ENCODE data around the gene PCARE.

PCARE gene

DNA sequence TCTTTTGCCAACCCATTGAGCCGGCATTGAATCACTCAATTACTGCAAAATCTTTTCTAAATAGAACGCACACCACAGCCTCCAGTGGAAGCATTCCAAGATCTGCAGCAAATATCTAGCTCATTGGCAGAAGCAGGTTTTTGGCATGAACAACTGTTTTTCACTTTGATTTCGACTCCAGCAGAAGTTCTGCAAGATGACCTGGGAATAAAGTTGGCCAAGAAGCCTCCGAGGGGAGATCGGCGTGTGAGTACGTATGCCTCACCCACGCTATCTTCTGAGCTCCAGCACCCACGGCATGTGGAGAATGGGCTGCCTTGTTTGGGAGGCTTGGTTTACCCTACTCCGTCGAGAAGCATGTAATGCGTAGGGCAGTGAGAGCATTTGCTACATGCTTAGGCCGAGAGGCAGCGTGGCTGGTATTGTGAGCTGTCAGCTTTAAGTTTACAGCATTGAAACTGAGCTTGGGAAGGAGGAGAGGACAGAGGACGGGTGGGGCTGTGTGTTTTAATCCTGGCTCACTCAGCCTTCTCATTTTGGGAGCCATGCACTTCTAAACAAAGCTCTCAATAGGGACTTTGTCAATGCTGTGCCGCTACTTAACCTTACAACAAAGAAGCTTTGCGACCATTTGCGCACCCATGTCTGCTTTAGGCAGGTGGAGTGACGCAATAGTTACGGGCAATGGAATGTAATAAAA lies 10.5 kb downstream of the PCARE start:
- DNase-seq (ENCODE audit: low read depth in 2 of 2, low spot score in 1 of 2): no peak

DNA sequence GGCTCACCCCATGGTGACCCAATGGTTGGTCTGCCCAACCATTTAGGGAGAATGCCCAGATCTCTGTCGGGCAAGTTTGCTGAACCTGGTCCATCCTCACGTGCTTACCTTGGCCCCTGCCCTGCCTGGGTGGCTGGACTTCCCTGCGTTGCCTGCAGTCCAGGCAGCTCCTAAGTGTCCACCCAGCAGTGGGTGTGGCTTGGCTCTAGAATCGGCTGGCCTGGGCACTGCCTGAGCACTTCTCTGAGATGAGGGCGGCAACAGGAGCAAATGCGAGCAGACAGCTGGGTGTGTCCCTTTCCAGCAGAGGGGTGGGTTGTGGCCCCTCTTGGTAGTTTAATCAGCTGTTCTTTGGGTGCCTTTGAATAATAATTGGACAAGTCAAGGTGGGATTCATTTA lies 11.3 kb downstream of the PCARE start:
- no peak for DNase-seq (ENCODE audit: low read depth in 2 of 2, low spot score in 1 of 2)

- DNase-seq (ENCODE audit: low read depth in 2 of 2, low spot score in 1 of 2): no peak
Measured at GRCh38 chr2:29062371-29062770, 12.0 kb downstream of the PCARE start.

DNA sequence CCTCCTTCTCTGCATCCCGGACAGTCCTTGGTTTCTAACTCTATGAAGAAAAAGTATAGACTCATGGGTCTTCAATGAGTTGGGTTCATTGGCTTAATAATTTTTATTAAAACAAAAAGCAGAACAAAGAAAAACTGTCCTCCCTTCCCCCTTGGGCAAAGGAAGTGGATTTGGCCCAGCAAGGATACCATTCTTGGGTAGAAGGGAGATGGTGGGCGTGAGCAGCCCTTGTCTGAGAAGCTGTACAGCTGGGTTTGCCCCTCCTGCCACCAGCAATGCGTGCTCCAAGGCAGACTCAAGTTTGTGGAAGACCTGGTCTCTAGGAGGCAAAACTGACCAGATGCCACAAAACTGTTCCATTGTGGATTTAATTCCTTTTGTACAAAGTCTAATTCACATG lies 12.7 kb downstream of the PCARE start:
- DNase-seq (ENCODE audit: low read depth in 2 of 2, low spot score in 1 of 2): no peak

DNA sequence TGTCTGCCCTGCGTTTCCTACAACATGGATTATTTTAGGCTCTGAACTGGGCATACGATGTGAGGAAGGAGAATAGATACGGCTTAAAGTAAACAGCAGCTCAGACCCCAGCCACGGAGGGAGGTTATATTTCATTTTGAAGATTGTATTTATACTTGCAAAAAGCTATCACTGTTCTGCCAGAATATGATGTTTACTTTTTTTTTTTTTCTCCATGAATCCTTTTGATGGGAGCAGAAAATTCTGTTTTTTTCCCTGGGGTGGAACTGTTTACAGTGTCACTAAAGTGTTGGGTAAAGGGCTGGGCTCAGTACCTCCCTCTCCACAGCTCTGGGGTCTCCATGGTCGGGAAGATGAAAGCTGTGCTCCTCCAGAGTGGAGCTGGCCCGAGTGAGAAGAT lies 13.1 kb downstream of the PCARE start:
- no peak for DNase-seq (ENCODE audit: low read depth in 2 of 2, low spot score in 1 of 2)

GRCh38 chr2:29060441-29060840 lies 13.9 kb downstream of the PCARE start:
- no peak for DNase-seq (ENCODE audit: low read depth in 2 of 2, low spot score in 1 of 2)

DNA sequence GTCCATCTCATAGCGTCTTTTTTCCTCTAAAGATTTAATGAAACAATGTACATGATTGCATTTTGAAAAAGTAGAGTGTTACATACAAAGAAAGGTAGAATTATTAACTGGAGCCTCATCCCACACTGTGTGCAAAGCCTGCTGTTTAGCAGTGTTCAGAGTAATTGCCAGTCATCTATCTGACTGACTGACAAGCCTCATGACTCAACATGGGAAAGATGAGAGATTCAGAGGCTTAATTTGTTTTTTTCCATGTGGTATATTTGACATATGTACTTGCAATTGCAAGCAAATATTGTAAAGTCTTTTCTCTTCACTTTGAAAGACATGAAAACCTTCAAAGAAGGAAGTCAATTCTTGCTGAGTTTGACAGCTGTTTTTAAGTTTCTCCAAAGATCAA lies 14.7 kb downstream of the PCARE start:
- no peak for DNase-seq (ENCODE audit: low read depth in 2 of 2, low spot score in 1 of 2)

DNA sequence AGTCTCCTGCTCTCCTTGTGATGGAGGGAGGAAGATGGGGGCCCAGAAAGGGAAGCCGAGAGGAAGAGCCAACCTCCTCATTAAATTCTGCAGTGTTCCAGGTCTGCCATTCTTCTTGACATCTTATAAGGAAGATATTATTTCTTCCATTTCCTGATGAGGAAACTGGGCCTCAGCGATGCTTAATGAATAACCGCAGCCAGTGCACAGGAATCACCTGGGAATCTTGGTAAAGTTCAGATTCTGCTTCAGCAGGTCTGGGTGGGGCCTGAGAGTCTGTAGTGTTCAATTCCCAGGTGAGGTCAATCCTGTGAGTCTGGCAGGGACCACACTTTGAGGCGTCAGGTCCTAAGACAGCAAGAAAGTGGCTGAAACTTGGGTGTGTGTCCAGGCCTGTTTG lies 17.3 kb downstream of the PCARE start:
- DNase-seq (ENCODE audit: low read depth in 2 of 2, low spot score in 1 of 2): no peak

DNA sequence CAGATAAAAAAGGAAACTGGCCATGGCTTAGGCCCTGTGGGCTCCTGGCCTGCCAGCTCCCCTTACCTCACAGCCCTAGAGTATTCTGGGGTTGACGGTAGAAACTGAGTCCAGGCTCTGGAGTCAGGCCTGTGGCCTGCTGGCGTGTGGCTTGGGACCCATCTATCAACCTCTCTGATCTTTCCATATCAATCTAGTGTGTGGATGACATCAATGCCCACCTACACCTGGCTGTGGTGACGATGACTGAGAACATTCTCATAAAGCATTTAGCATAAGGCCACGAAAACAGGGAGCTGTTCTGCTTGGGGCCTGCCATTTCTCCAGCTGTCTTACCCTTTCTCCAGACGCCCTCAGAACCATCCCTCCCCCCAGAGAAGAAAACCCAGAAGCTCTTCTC lies 17.9 kb downstream of the PCARE start:
- no peak for DNase-seq (ENCODE audit: low read depth in 2 of 2, low spot score in 1 of 2)

DNA sequence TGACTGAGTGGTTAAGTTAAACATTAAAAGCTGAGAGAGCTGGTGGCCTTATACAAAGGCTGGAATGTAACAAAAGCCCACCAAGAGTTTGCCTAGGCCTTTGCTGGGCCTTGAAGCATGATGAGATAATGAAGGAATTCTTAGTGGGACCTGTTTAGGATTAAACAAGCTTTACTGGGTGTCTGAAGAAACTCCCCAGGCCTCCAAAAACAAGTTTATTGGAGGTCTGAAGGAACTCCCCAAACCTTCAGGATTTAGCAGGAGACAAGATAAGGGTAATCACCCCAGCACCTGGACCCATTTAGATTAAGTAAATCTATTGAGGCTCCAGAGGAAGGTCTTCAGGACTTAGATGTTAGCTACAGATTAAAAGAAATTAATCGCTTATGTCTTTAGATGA lies 18.7 kb downstream of the PCARE start:
- no peak for DNase-seq (ENCODE audit: low read depth in 2 of 2, low spot score in 1 of 2)

DNA sequence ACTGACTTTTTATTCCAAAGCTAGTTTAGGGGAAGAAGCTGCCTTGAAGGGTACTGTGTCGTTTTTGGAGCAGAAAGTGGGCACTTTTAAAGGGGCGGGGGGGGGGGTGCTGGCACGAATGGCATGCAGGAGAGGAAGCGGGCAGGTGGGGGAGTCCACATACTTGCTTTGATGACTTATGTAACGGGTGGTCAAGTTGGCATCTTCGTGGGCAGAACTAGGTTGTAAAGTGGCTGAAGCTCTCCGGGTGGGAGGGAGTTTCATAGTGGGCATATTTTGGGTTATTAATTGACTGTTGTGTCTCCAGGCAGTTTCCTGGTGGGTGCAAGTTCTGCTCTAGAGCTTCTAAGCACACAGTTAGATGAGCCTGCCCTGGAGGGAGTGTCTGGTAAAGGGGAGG lies 19.9 kb downstream of the PCARE start:
- no peak for DNase-seq (ENCODE audit: low read depth in 2 of 2, low spot score in 1 of 2)

DNA sequence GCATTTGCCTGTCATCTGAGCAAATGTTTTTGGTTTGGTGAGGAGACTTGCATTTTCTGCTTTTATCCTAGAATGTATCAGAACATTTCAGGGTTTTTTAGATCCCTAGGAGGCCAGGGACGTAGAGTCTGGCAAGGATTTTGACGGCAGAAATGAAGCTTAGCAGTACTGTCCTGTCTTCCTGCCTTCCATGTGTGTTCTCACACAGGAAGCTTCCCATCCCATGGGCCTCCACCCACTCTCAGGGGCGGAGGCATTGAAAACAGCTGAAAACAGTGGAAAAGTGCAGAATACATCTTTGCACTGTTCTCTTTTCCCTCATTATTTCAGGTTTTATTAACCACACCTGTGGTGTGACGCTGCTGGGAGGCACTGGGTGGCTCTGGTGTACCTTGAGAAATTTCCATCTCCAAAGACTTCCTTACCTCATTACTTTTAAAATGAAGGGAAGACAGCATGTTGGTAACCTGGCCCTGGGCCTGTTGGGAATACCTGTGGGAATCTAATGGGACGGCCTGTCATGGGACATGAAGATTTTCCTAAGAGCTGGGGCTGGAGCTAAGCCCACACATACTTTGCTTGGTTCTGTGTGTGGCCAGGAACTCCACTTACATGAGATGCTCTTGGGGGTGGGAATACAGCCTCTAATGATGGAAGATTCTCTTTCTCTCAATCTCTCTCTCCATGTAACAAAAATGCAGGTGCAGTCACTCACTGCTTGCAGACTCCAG lies 20.5 kb downstream of the PCARE start:
- no peak for DNase-seq (ENCODE audit: low read depth in 2 of 2, low spot score in 1 of 2)

DNA sequence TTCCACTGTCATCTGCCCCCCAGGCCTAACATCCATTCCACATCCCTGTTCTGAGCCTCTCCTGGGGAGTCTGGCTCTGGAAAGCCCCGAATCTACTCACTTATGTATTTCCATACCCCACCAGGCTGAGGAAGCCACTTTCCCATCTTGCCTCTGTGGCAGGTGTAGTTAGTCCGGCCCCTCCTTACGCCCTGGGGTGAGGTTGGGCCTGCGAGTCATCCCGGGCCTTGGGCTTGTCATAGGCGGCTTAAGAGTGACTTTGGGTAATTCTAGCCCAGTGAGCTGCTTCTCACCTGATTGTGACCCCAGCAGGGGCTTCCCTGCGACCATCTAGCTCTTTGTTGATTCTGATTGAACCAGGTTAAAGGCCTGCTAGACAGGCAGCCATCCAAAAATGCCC lies 21.1 kb downstream of the PCARE start:
- DNase-seq (ENCODE audit: low read depth in 2 of 2, low spot score in 1 of 2): no peak

DNA sequence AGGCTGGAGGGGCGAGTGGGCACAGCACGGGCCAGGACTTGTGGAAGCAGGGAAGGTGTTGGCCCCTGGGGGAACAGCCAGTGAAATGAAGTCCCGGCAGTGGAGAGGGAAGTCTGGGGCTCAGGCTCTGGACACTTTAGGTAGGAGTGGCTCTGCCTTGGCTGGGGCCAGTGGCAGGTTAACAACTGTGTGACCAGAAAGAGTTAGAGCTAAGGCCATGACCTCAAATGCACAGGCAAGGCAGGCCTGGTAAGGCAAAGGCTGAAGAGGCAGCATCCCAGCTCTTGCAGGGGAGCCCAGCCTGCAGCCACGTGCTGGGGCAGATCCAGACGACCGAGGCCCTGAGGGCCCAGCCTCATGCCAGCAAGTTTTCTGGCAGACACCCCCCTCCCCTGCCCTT lies 21.5 kb downstream of the PCARE start:
- DNase-seq (ENCODE audit: low read depth in 2 of 2, low spot score in 1 of 2): no peak

- no peak for DNase-seq (ENCODE audit: low read depth in 2 of 2, low spot score in 1 of 2)
Measured at GRCh38 chr2:29051730-29052129, 22.6 kb downstream of the PCARE start.

- DNase-seq (ENCODE audit: low read depth in 2 of 2, low spot score in 1 of 2): no peak
Measured at GRCh38 chr2:29050591-29050990, 23.7 kb downstream of the PCARE start.

DNA sequence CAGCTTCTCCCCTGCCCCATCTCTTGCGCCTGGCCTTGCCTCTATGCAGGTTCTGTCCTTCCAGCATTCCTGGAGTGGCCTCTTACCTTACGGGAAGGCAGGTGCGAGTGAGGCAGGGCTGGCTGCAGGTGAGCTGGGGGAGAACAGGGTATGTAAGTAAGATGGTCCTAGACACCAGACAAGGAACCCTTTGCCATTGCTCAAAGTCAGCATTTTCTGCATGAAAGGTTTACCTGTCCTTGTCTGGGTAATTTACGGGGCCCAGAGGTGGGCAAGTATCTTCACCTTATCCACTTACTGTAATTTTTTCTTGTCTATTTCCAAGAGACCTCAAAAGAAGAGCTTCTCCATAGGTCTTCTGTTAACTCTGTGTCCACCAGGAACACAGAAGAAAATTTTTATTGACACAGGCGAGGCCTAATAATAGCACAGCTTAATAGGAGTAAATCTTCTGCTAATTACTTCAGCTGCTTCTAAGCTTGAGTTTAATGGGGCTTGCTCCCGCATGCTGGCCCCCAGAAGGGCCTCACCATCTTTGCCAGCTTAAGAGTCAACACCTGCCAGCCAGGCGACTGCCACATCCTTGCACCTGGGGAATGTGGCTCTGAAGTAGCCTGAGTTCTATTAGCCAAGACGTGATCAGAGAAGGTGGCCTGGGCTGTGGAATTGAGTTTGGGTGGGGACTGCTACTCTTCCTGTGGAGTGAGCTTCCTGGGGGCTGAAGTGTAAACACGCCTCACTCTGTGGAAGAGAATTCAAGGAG lies 27.1 kb downstream of the PCARE start:
- no peak for DNase-seq (ENCODE audit: low read depth in 2 of 2, low spot score in 1 of 2)

DNA sequence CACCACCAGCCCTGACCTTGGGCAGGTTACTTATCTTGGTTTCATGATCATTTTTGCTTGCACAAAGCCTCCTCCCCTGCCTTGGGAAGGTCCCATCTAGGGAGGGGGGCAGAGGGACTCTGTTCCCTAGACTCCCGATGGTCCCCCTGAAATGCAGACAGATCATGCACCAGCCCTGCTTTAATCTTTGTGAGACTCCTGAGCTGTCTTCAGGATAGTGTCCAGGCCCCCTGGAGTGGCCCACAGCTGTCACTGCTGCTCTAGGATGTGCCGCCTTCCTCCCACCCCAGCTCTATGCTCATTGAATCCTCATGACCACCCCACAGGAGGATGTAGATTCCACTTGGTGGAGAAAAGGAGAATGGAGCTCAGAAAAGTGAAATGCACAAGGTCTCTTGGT lies 28.0 kb downstream of the PCARE start:
- no peak for DNase-seq (ENCODE audit: low read depth in 2 of 2, low spot score in 1 of 2)

GRCh38 chr2:29044459-29044858 lies 29.9 kb downstream of the PCARE start:
- DNase-seq (ENCODE audit: low read depth in 2 of 2, low spot score in 1 of 2): no peak

- no peak for DNase-seq (ENCODE audit: low read depth in 2 of 2, low spot score in 1 of 2)
Measured at GRCh38 chr2:29042561-29043075, 31.7 kb downstream of the PCARE start.

DNA sequence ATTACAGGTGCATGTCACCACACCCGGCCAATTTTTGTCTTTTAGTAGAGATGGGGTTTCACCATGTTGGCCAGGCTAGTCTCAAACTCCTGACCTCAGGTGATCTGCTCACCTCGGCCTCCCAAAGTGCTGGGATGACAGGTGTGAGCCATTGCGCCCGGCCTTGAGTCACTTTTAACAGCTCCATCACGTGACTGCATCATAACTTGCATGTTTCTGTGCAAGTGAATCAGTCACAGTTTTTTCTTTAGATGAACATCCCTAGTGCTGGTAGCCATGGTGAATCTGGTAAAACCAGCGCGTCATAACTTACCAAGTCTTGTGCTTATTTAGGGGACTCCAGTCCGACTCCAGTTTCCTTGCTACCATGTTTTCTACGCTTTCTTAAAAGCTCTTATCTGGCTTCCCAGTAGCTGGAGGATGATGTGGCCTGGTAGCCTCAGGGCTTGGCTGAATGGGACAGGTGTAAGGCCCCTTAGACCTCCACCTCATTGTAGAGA lies 33.1 kb downstream of the PCARE start:
- no peak for DNase-seq (ENCODE audit: low read depth in 2 of 2, low spot score in 1 of 2)

- DNase-seq (ENCODE audit: low read depth in 2 of 2, low spot score in 1 of 2): no peak
Measured at GRCh38 chr2:29040552-29040951, 33.8 kb downstream of the PCARE start.
